GM12878 (cell line): ENCODE data around the gene C1QB. TPM values are rescaled to one million over a fixed set of nuclear protein-coding genes. Genes with fewer than 3 reads are reported as not detected.

Experiments
- ATAC-seq: fragments of 200-7000 bp; cut with Tn5 transposase; 3 replicates; pipeline ENCODE4 v1.9.1; 2020; ENCODE audit warnings: mild to moderate bottlenecking, moderate library complexity
- BruUV-seq: library from RNA; stranded (reverse); fragments of 400-500 nt; replicated peaks from 2 replicates; lab custom pipeline; 2021; lab: Mats Ljungman, UMichigan
- CTCF ChIA-PET: fragments of 300-600 bp; sonication (Branson Sonifier 250); formaldehyde crosslinking; extraction: SDS; loops from one replicate; lab custom pipeline; 2021; ENCODE audit warnings: inconsistent platforms; lab: Yijun Ruan, JAX
- POLR2A ChIA-PET: fragments of 350-600 bp; formaldehyde crosslinking; extraction: SDS; loops from one replicate; lab custom pipeline; 2021; ENCODE audit warnings: inconsistent platforms; lab: Charles Lee
- RAD21 ChIA-PET: fragments of 300-600 bp; sonication (Branson Sonifier 250); formaldehyde crosslinking; loops from one replicate; lab custom pipeline; 2023; ENCODE audit warnings: antibody characterized with exemption; ENCODE audit not compliant: unreplicated experiment; lab: Charles Lee
- SMC1A ChIA-PET: fragments of 300-600 bp; sonication (Branson Sonifier 250); formaldehyde crosslinking; loops from one replicate; lab custom pipeline; 2023; ENCODE audit not compliant: unreplicated experiment, uncharacterized antibody; lab: Charles Lee
- DNase-seq: peaks from one replicate; pipeline ENCODE4 v3.0.0-alpha.2; 2011; ENCODE audit warnings: low read depth, low spot score
- FAIRE-seq: peaks from 3 replicates; lab custom pipeline; 2011; peaks lifted over from hg19 to GRCh38; lab: Jason Lieb, UNC
- H2AFZ ChIP-seq: 2 replicates; pipeline ENCODE4 v1.6.0; 2011; ENCODE audit warnings: low read depth, low read length, control low read depth; ENCODE audit not compliant: control insufficient read depth
- H3K27ac ChIP-seq: 2 replicates; pipeline ENCODE4 v1.5.1; 2011; ENCODE audit warnings: control low read depth; ENCODE audit not compliant: control insufficient read depth, insufficient read depth
- H3K27me3 ChIP-seq, 2 experiments: replicated peaks in 1 of 2; 2 replicates each; pipeline versions ENCODE4 v1.6.0 to v1.6.1; 2011; ENCODE audit warnings: low read length in 1 of 2; ENCODE audit not compliant: control insufficient read depth in 2 of 2, insufficient read depth in 2 of 2
- H3K36me3 ChIP-seq, 2 experiments: 2 replicates each; pipeline ENCODE4 v1.5.1; 2011; ENCODE audit warnings: low read length in 1 of 2; ENCODE audit not compliant: control insufficient read depth in 2 of 2, insufficient read depth in 2 of 2
- H3K4me1 ChIP-seq: 2 replicates; pipeline ENCODE4 v1.6.1; 2011; ENCODE audit warnings: mild to moderate bottlenecking, low read length, moderate library complexity, mixed read lengths; ENCODE audit not compliant: control insufficient read depth, insufficient read depth
- H3K4me2 ChIP-seq: 2 replicates; pipeline ENCODE4 v1.6.0; 2011; ENCODE audit warnings: control low read depth; ENCODE audit not compliant: control insufficient read depth, insufficient read depth
- H3K4me3 ChIP-seq: fragments of 200-600 bp; sonication (generic); 2 replicates; pipeline ENCODE4 v1.5.1; 2016
- H3K79me2 ChIP-seq: 2 replicates; pipeline ENCODE4 v1.6.0; 2011; ENCODE audit warnings: low read length; ENCODE audit not compliant: control insufficient read depth, insufficient read depth
- H3K9ac ChIP-seq: 2 replicates; pipeline ENCODE4 v1.8.0; 2011; ENCODE audit warnings: low read length, control low read depth, mixed read lengths; ENCODE audit not compliant: control insufficient read depth, insufficient read depth
- H3K9me3 ChIP-seq: replicated peaks from 3 replicates; pipeline ENCODE4 v1.5.1; 2011; ENCODE audit warnings: mild to moderate bottlenecking, low read length; ENCODE audit not compliant: control insufficient read depth, insufficient read depth
- H4K20me1 ChIP-seq: 2 replicates; pipeline ENCODE4 v1.6.0; 2011; ENCODE audit not compliant: control insufficient read depth, insufficient read depth
- BCL3 ChIP-seq: IDR thresholded peaks from 2 replicates; pipeline ENCODE4 v1.6.1; 2011; ENCODE audit warnings: borderline replicate concordance, low read depth, mild to moderate bottlenecking, moderate library complexity, low read length; ENCODE audit not compliant: insufficient read depth, poor library complexity, severe bottlenecking
- HSF1 ChIP-seq: fragments of 150-350 bp; IDR thresholded peaks from 2 replicates; pipeline ENCODE4 v1.6.1; 2014; ENCODE audit warnings: mild to moderate bottlenecking, low read depth, low read length
- MAX ChIP-seq: IDR thresholded peaks from 2 replicates; pipeline ENCODE4 v1.6.1; 2012; ENCODE audit warnings: low read depth, low read length, improper control_type of control experiment
- SUZ12 ChIP-seq: fragments of 200-600 bp; sonication (generic); IDR thresholded peaks from one replicate; pipeline ENCODE4 v1.6.1; 2018; ENCODE audit warnings: antibody characterized with exemption, mild to moderate bottlenecking; ENCODE audit not compliant: unreplicated experiment
- ZBED1 ChIP-seq: IDR thresholded peaks from 2 replicates; pipeline ENCODE4 v1.6.1; 2016; ENCODE audit warnings: borderline replicate concordance
- ZBTB4 ChIP-seq: fragments of 450-650 bp; formaldehyde crosslinking; IDR thresholded peaks from 2 replicates; pipeline ENCODE4 v1.4.0; 2022; ENCODE audit warnings: mild to moderate bottlenecking, moderate library complexity
- WGBS: methylation state at CpG from one replicate; pipeline ENCODE4 v1.1.6; 2016; ENCODE audit warnings: low lambda C conversion rate; ENCODE audit not compliant: insufficient replicate concordance, insufficient coverage; ENCODE audit errors: missing lambda C conversion rate; 5-methylcytosine and 5-hydroxymethylcytosine counted together
- in situ Hi-C: fragments of 300-500 bp; cut with MboI; formaldehyde crosslinking; loops from 9 replicates; pipeline ENCODE4 v1.14.3; 2018; ENCODE audit warnings: mixed read lengths
- intact Hi-C: fragments of 100-400 bp; cut with micrococcal nuclease; formaldehyde crosslinking; loops from one replicate; pipeline ENCODE4 v1.14.2; 2022; ENCODE audit not compliant: unreplicated experiment
- polyA plus RNA-seq, 11 experiments: library from polyadenylated mRNA; depleted of rRNA in 4 of 11; unstranded in 6 of 11; stranded (reverse) in 5 of 11; fragments of >200 nt; fragmentation: Nextera tagmentation in 4 of 11; fragmentation: Illumina TruSeq in 1 of 11; extraction: Ambion mirVana in 4 of 11; extraction: Trizol in 1 of 11; gene quantifications; 1 replicate in 1 of 11; 2 replicates in 10 of 11; pipeline versions ENCODE4 v1.2.1 to v1.2.3, GENCODE V29; 2011 to 2016; ENCODE audit warnings: inconsistent platforms in 2 of 11, missing spikeins in 2 of 11, low read depth in 1 of 11
- total RNA-seq, 4 experiments: library from RNA; depleted of rRNA in 3 of 4; stranded (reverse); fragments of >200 nt in 3 of 4; fragmentation: Illumina TruSeq in 1 of 4; extraction: Trizol in 1 of 4; gene quantifications; 2 replicates each; pipeline versions ENCODE4 v1.2.1 to v1.2.3, GENCODE V29; 2013 to 2021

Gene C1QB
- total and polyA plus RNA-seq, 10 of the 15 experiments (the other 5 are each of a cell fraction or from before 2014, with no cell fraction given): 0.62 TPM; not detected in 9

- TF ChIP-seq ZBTB4 (no peak), MAX (no peak)
- TF ChIP-seq, all 136 proteins: peak for 0
These were observed 23.1 kb upstream of the C1QB start (continued) for GRCh38 chr1:22629886-22630285.

GRCh38 chr1:22633697-22634463 is 19.2 kb upstream of the C1QB start:
- Histone ChIP-seq H3K4me2 (no peak overlapping the region), H3K9me3 (no peaks in the 10 kb centered on the region)
- intact Hi-C loops: no loop called here

More at GRCh38 chr1:22633697-22634463, 19.2 kb upstream of the C1QB start:
- no peak for FAIRE-seq
- ChIA-PET SMC1A (no interaction called here), POLR2A (no interaction called here), RAD21 (no interaction called here), CTCF (interaction anchor here (1.0 kb wide), 1 partner anchor 218 kb away, joined by 3 read pairs; no protein-coding TSS in a partner anchor)
- Histone ChIP-seq H3K4me3 (no peak overlapping the region), H3K27ac (no peak overlapping the region), H3K79me2 (no peaks in the 10 kb centered on the region), H4K20me1 (no peaks in the 10 kb centered on the region), H3K36me3 (no peaks in the 10 kb centered on the region), H2AFZ (no peak overlapping the region), H3K9ac (no peak overlapping the region), H3K27me3 (peaks cover 0 to 2% of the 10 kb centered on the region in 2 experiments; a peak in 2 of 4 replicates), H3K4me1 (no peaks in the 10 kb centered on the region)
- 49% methylated on average over 10 of the region's 10 CpGs for WGBS
- TF ChIP-seq BCL3 (peak; percentile 75), HSF1 (no peak), SUZ12 (no peak), ZBED1 (no peak)
- no peak for DNase-seq
- no TSS peak for BruUV-seq
- no peak for ATAC-seq
- in situ Hi-C loops: no loop called here
